Esophagus muscularis mucosa (tissue), 3 donors: ENCODE results near the gene C17orf67.

ENCODE experiments used
- CTCF ChIP-seq, 3 experiments: fragments of 200-600 bp in 2 of 3; fragments of 450-650 bp in 1 of 3; sonication (generic) in 2 of 3; IDR thresholded peaks; one replicate each; pipeline ENCODE4 v1.5.1; 2017 to 2019; ENCODE audit warnings: antibody characterized with exemption in 3 of 3, mild to moderate bottlenecking in 2 of 3, moderate library complexity in 1 of 3
- POLR2A ChIP-seq: fragments of 450-650 bp; IDR thresholded peaks from one replicate; pipeline ENCODE4 v1.6.1; 2017; ENCODE audit warnings: antibody characterized with exemption, moderate library complexity, mild to moderate bottlenecking, low read depth
- POLR2AphosphoS5 ChIP-seq, 2 donors: sonication (generic); formaldehyde crosslinking; IDR thresholded peaks; one replicate each; pipeline ENCODE4 v1.6.1; 2017; ENCODE audit warnings: antibody characterized with exemption in 2 of 2

- TF ChIP-seq POLR2A (no peak), CTCF (IDR thresholded peaks at IDR 0.05) (no peak), POLR2AphosphoS5 (IDR thresholded peaks at IDR 0.05) (no peak)
Observed at GRCh38 chr17:56812901-56813388, 20.8 kb downstream of the C17orf67 start.
